GM21447 (cell line): Measurements from ENCODE around the gene KRTAP4-5.
"Not testable (repeated sequence)": the region's sequence is repeated elsewhere in the genome, so short reads cannot be mapped to it uniquely, and the experiment has no call there.

Source experiments
- ATAC-seq: cut with Tn5 transposase; IDR thresholded peaks from one replicate; pipeline ENCODE4 v1.9.1; 2021; ENCODE audit not compliant: unreplicated experiment

Gene KRTAP4-5

GRCh38 chr17:41111151-41111885 lies 38.3 kb downstream of the KRTAP4-5 start:
- no peak for ATAC-seq

GRCh38 chr17:41108728-41109386 lies 40.8 kb downstream of the KRTAP4-5 start:
- not testable (repeated sequence) for ATAC-seq

- no peak for ATAC-seq
Observed at GRCh38 chr17:41107941-41108450, 41.6 kb downstream of the KRTAP4-5 start.

GRCh38 chr17:41105347-41105746 lies 44.3 kb downstream of the KRTAP4-5 start, which contains the start of gene KRTAP4-9:
Gene KRTAP4-9 (plus strand): TSS chr17:41105389. CDS start chr17:41105389, 0 bp downstream.
- not testable (repeated sequence) for ATAC-seq

- ATAC-seq, result not testable (repeated sequence)
Observed at GRCh38 chr17:41104386-41105038, 45.1 kb downstream of the KRTAP4-5 start.

- ATAC-seq, result no peak
Observed at GRCh38 chr17:41103896-41104295, 45.7 kb downstream of the KRTAP4-5 start.

GRCh38 chr17:41101586-41102259 lies 47.9 kb downstream of the KRTAP4-5 start, which contains the start of gene KRTAP4-16:
Gene KRTAP4-16 (minus strand): TSS chr17:41102209. CDS start chr17:41102209, 0 bp downstream.
- no peak for ATAC-seq

GRCh38 chr17:41099682-41100480 lies 49.7 kb downstream of the KRTAP4-5 start:
- ATAC-seq, result not testable (repeated sequence)
